Stimulated activated CD8-positive, alpha-beta memory T cell treated with anti-CD3 and anti-CD28 coated beads, Interleukin-7, amount 100 ng/mL, for 4 hours (primary cell): ENCODE results near the gene SLC35D2.
"Not testable (repeated sequence)": the region's sequence is repeated elsewhere in the genome, so short reads cannot be mapped to it uniquely, and the experiment has no call there.

ENCODE experiments used
- DNase-seq, 2 donors: peaks; one replicate each; pipeline ENCODE4 v3.0.0-alpha.2; 2020; ENCODE audit warnings: low read depth in 2 of 2

The SLC35D2 gene

GRCh38 chr9:96317335-96317980 is 66.1 kb downstream of the SLC35D2 start:
- peak; percentile 11 to 33 for DNase-seq

GRCh38 chr9:96309850-96310249 is 73.7 kb downstream of the SLC35D2 start:
- no peak for DNase-seq

GRCh38 chr9:96306958-96307357 is 76.6 kb downstream of the SLC35D2 start:
- not testable (repeated sequence) for DNase-seq

- no peak for DNase-seq
Observed at GRCh38 chr9:96305171-96305570, 78.3 kb downstream of the SLC35D2 start.

GRCh38 chr9:96304230-96304629 is 79.3 kb downstream of the SLC35D2 start:
- DNase-seq: no peak

- DNase-seq: no peak
Observed at GRCh38 chr9:96302021-96302420, 81.5 kb downstream of the SLC35D2 start, which contains the start of gene HSD17B3. HSD17B3 (minus strand) TSS chr9:96302176; CDS start chr9:96302104, 72 bp downstream.

GRCh38 chr9:96299823-96300222 is 83.7 kb downstream of the SLC35D2 start:
- DNase-seq: no peak

GRCh38 chr9:96294159-96294545 is 89.4 kb downstream of the SLC35D2 start:
- no peak for DNase-seq

- no peak for DNase-seq
Observed at GRCh38 chr9:96293498-96294158, 89.9 kb downstream of the SLC35D2 start.

- no peak for DNase-seq
Observed at GRCh38 chr9:96289392-96289791, 94.1 kb downstream of the SLC35D2 start.

GRCh38 chr9:96281641-96282040 is 101.9 kb downstream of the SLC35D2 start:
- DNase-seq: no peak

- DNase-seq: no peak
Observed at GRCh38 chr9:96279932-96280331, 103.6 kb downstream of the SLC35D2 start.

- DNase-seq: no peak
Observed at GRCh38 chr9:96274939-96275338, 108.6 kb downstream of the SLC35D2 start.
